Measurements from ENCODE around the gene PPP1R14C.

- TF ChIP-seq POLR2A (IDR thresholded peaks at IDR 0.05) (no peak), CTCF (IDR thresholded peaks at IDR 0.05) (no peak), POLR2AphosphoS5 (IDR thresholded peaks at IDR 0.05) (no peak)
Observed at GRCh38 chr6:150266963-150267685, 124.3 kb downstream of the PPP1R14C start.

All from breast epithelium (tissue), 3 donors.